Lower leg skin (tissue), 4 donors: Measurements from ENCODE around the gene KAZN. TPM values are rescaled to one million over a fixed set of nuclear protein-coding genes. Genes with fewer than 3 reads are reported as not detected.

Experiments
- DNase-seq, 2 donors: peaks; one replicate each; pipeline ENCODE4 v3.0.0-alpha.2; 2019; ENCODE audit warnings: low spot score in 2 of 2
- H3K4me3 ChIP-seq: fragments of 200-600 bp; sonication (generic); 2 replicates; pipeline ENCODE4 v1.5.1; 2017; ENCODE audit warnings: mild to moderate bottlenecking, low read depth; ENCODE audit not compliant: poor library complexity, severe bottlenecking
- POLR2A ChIP-seq, 2 donors: fragments of 450-650 bp; IDR thresholded peaks; one replicate each; pipeline ENCODE4 v1.6.1; 2016 to 2017; ENCODE audit warnings: antibody characterized with exemption in 2 of 2, mild to moderate bottlenecking in 1 of 2, moderate library complexity in 1 of 2
- whole genome bisulfite sequencing, 2 donors: methylation state at CpG; one replicate each; pipeline ENCODE4 v1.1.5; 2018; 5-methylcytosine and 5-hydroxymethylcytosine counted together
- intact Hi-C: fragments of 100-400 bp; cut with DNase I; formaldehyde crosslinking; loops from one replicate; pipeline ENCODE4 v1.15.0; 2023; ENCODE audit warnings: low total_unique reads
- total RNA-seq, 4 donors: library from RNA; depleted of rRNA; stranded (reverse); fragments of >200 nt; gene quantifications; one replicate each; pipeline ENCODE4 v1.1.0, GENCODE V29; 2016
- TF ChIP-seq, protein P1 (sequence below), 3 donors: fragments of 450-650 bp; IDR thresholded peaks; one replicate each; pipeline ENCODE4 v1.5.1; 2016; ENCODE audit warnings: antibody characterized with exemption in 3 of 3, mild to moderate bottlenecking in 3 of 3, moderate library complexity in 2 of 3

Gene KAZN
- total RNA-seq, 4 donors from 2014 or later, result 21.4 to 36.0 (median 28.4) TPM

DNA sequence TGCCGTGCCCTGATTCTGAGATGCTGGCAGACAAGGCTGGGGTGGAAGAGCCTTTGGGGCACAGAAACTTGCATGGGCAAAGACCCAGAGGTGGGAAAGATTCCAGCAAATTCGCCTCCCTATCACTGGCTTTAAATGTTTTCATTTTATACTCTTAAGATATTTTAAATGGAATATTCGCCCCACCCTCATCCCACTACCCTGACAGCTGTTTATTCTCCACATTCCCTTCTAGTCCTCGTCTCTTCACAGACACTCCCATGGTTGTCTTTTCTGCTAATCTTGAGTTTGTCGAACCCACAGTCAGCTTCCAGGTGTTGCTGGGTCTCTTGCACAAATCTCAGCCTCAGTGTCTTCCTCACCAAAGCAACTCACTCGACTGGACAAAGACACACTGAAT, 245.0 kb downstream of the KAZN start:
- no peak for DNase-seq
- intact Hi-C loops, result no loop called here
- H3K4me3 ChIP-seq, result no peak overlapping the region
- no peak for TF ChIP-seq POLR2A (IDR thresholded peaks at IDR 0.05)
- TF ChIP-seq, protein P1, sequence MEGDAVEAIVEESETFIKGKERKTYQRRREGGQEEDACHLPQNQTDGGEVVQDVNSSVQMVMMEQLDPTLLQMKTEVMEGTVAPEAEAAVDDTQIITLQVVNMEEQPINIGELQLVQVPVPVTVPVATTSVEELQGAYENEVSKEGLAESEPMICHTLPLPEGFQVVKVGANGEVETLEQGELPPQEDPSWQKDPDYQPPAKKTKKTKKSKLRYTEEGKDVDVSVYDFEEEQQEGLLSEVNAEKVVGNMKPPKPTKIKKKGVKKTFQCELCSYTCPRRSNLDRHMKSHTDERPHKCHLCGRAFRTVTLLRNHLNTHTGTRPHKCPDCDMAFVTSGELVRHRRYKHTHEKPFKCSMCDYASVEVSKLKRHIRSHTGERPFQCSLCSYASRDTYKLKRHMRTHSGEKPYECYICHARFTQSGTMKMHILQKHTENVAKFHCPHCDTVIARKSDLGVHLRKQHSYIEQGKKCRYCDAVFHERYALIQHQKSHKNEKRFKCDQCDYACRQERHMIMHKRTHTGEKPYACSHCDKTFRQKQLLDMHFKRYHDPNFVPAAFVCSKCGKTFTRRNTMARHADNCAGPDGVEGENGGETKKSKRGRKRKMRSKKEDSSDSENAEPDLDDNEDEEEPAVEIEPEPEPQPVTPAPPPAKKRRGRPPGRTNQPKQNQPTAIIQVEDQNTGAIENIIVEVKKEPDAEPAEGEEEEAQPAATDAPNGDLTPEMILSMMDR (IDR thresholded peaks at IDR 0.05), result no peak
- 38 to 48% methylated on average over 6 of the region's 6 CpGs for WGBS, 2 donors

DNA sequence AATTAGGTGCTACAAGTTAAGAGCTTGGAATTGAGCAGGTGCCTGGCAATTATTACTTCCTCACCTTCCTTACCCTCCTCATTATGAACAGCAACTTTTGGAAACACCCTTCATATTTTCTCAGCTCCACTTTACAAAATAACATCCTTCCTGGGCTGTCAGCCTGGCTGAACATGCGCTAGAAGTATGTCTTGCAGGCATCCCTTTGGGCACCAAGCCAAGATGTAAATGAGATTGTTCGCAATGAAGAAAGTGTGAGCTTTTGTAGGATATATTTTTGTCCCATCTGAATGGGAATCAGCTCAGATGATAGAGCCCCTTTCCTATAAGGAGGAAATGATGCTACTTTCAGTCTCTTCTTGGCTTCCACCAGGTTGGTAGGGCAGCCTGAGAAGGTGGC, 245.9 kb downstream of the KAZN start:
- WGBS, 2 donors, result 24 to 45% methylated on average over 2 of the region's 2 CpGs

DNA sequence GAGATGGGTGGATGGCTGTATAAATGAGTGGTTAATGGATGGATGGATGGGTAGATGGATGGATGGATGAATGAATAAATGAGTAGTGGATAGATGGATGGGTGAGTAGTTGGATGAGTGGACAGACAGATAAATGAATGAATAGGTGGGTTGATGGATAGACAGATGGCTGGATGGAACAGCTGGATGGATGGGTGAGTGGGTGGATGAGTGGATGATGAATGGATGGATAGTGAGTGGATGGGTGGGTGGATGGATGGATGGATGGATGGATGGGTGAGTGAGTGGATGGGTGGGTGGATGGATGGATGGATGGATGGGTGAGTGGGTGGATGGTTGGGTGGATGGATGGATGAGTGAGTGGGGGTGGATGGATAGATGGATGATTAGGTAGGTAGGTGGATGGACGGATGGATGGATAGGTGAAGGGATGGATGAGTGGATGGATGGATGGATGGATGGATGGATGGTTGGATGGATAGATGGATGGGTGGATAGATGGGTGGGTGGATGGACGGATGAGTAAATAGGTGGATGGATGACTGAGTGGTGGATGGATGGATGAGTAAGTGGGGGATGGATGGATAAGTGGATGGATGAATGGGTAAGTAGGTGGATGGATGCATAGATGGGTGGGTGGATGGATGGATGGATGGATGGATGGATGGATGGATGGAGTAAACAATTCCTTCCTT, 246.6 kb downstream of the KAZN start:
- 93 to 94% methylated on average over 2 of the region's 2 CpGs for WGBS, 2 donors
- no peak for DNase-seq
- TF ChIP-seq, protein P1 (IDR thresholded peaks at IDR 0.05), result no peak
- TF ChIP-seq POLR2A (IDR thresholded peaks at IDR 0.05), result no peak
- intact Hi-C loops, result no loop called here
- no peak overlapping the region for H3K4me3 ChIP-seq

More for the DNA sequence above, 245.9 kb downstream of the KAZN start:
- intact Hi-C loops, result no loop called here
- no peak overlapping the region for H3K4me3 ChIP-seq
- no peak for DNase-seq
- TF ChIP-seq, protein P1 (IDR thresholded peaks at IDR 0.05), result no peak
- TF ChIP-seq POLR2A (IDR thresholded peaks at IDR 0.05), result no peak

DNA sequence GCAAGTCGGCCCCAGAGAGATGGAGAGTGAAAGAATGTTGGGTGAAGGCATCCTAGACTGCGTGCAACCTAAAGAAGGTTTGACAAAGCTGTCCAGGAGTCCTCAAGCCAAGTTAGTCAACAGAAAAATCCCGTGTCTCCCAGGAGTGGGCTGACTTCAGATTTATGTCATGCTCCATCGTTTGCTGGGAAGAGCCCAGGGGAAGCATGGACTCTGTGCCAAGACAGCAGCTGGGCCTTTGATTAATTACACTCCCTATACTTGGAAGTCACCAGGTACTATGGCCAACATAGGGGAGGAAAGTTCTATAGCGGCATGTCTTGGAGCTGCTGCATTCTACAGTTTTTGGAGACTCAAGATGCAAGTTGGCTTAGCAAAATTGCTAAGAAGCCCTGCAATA, 247.4 kb downstream of the KAZN start:
- TF ChIP-seq, protein P1 (IDR thresholded peaks at IDR 0.05), result no peak
- no peak for TF ChIP-seq POLR2A (IDR thresholded peaks at IDR 0.05)
- no peak for DNase-seq
- 65 to 66% methylated on average over 5 of the region's 5 CpGs for WGBS, 2 donors
- H3K4me3 ChIP-seq, result no peak overlapping the region
- intact Hi-C loops, result no loop called here

DNA sequence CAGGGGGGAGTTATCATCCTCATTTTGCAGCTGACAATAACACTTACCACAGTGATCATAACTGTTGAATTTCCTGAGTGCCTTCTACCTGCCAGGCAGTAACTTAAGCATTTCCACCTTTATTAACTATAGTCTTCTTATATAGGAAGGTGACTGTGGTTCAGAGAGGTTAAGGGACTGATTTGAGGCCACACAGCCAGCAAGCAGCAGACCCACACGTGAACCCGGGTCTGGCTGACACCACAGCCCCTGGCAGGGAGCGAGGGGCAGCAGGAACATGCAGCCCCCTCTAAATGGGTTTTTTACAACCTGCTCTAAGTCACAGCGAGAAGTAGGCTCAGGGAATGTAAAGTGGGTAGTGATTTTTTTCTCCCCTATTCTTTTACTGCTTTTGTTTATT, 248.2 kb downstream of the KAZN start:
- intact Hi-C loops, result no loop called here
- H3K4me3 ChIP-seq, result no peak overlapping the region
- 76 to 90% methylated on average over 4 of the region's 4 CpGs for WGBS, 2 donors

More for the DNA sequence above, 248.2 kb downstream of the KAZN start:
- DNase-seq, result no peak
- TF ChIP-seq, protein P1 (IDR thresholded peaks at IDR 0.05), result no peak
- no peak for TF ChIP-seq POLR2A (IDR thresholded peaks at IDR 0.05)
